NCI-H2107 (cell line): ENCODE results near the gene DSE.

Source experiments
- DNase-seq: peaks from one replicate; lab custom pipeline; 2025; lab: John Stamatoyannopoulos, UW

DSE gene

DNA sequence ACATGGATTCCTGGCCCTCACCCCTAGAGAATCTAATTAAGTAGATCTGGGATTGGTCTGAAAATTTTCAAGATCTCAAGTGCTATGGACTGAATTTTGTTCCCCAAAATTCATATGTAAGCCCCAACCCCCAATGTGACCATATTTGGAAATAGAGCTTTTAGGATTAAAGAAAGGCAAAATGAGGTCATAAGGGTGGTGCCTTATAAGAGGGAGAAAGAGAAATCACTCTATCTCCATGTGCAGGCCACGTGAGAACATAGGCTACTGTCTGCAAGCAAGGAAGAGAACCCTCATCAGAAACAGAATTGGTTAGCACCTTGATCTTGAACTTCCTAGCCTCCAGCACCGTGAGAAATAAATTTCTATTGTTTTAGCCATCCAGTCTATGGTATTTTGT, 8.5 kb upstream of the DSE start:
- no peak for DNase-seq

DNA sequence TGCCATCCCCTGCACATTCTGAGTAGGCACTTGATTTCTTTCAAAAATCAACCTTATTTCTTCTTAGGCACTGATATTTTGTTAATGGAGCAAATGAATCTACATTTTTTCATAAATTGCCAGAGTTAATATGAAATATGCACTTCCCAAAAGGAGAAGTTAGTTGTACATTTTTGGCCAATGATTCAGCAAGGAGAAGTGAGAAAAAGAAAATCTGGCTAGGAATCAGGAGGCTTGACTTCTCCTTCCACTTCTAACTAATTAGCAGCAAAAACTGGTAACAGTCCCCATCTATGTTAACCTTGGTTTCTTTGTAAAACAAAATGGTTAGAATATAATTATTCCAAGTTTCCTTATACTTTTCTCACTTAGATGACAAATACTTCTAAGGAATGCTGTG, 7.0 kb upstream of the DSE start:
- DNase-seq, result no peak

DNA sequence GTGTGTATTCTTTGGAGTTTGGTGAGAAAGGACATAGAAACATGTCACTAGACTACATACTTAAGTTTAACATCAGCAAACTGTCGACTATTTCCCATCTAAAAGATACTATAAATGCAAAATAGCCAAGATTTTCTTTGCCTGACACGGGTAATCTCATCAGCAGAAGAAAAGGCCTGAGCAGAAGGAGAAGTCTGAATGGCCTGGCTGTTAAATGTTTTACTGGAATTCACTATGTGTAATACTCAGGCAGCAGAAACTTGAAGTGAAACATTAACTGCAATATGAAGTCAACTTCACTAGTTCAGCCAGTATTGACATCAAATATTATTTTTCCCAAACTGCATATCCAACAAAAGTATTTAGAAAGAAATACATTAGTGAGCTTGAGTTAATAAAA, 6.4 kb upstream of the DSE start:
- DNase-seq, result no peak

DNA sequence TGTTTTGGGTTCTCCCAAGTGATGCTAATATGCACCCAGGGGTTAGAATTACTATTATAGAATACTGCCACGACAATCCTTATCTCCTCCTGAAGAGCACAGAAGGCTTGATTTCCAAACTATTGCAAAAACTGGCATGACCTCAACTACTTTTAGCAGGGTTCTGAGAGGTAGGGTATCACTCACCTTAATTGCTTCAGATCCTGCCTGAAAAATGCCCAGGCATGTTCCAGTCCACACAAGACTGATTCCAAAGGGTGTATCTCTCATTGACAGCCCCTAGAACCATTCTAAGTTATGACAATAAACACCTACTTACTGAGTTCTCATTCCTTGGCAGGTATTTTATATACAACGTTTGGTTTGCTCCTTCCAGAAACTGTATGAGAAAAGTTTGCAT, 5.0 kb upstream of the DSE start:
- no peak for DNase-seq

DNA sequence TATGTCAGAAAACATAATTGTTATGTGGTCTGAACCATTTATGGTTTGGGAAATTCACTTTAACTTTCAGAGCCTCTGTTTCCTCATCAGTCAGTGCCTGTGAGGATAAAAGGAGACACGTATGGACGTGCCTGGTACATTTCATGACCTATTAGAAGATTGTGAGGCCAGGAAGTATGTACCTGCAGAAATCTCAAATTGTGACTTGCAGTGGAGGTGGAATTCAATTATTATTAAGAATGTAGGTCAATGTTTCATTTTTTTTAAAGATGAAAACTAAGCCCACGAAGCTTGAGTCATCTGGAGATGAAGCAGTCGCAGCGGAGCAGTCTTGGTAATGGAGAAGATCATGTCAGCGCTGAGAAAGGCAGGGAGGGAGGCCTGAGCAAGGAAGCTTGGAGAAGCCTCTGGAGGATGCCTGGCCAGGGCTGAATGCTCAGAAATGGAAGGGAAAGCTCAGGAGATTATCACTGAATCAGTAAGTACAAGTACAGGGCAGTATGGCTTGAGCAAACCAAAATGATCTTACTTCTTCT, 3.9 kb upstream of the DSE start:
- no peak for DNase-seq

DNA sequence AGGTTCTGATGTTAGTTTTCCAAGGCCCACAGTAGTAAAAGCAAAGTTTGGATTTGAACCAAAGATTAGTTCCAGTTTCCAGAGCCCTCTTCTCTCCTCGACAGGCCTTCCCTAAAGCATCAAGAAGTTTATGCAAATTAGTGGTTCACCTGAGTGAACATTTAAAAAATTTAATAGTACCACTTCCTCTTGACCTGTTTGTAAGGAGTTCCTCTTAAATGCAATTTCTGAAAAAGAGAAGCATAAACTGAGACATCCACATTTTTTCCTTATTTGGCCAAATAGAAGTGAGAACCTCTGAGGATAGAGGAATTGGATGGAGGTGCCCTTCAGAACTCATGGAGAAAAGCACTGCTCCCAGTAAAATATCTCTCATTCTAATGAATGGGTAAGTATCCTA, 1.2 kb upstream of the DSE start:
- DNase-seq, result no peak

DNA sequence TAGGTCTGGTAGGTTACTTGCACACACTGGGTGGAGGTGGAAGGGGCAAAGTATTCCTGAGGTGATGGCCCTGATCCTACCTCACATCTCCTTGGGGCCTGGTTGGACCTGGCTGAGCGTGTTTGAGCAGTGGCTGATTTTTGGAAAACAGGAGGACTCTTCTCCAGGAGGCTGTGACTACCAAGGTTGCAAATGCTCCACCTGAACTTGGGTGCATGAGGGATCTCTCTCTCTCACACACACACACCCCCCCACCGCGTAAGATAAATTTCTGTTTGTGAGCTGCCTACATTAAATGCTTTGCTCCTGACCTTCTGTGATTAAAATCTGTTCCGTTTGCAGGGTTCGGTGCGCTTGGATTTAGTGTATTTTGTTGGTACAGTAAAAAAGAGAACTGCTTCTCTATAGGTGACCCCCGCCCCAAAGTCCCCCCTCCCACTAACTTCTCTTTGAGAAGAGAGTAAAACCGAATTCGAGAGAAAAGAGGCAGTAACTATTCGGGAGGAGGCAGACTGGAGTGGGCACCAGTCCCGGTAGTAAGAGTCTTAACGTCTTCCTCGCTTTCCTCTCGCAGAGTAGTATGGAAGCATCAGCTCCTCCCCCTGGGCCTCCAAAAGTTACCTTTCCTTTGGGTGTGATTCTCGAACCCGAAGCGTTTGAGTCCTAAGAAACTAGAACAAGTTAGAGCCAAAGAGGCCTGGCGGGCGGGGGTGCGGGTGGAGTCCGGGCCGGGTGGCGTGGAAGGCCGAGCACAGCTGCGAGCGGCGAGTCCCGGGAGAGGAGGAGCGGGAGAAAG, 585 bp upstream of the DSE start:
- no peak for DNase-seq

DNA sequence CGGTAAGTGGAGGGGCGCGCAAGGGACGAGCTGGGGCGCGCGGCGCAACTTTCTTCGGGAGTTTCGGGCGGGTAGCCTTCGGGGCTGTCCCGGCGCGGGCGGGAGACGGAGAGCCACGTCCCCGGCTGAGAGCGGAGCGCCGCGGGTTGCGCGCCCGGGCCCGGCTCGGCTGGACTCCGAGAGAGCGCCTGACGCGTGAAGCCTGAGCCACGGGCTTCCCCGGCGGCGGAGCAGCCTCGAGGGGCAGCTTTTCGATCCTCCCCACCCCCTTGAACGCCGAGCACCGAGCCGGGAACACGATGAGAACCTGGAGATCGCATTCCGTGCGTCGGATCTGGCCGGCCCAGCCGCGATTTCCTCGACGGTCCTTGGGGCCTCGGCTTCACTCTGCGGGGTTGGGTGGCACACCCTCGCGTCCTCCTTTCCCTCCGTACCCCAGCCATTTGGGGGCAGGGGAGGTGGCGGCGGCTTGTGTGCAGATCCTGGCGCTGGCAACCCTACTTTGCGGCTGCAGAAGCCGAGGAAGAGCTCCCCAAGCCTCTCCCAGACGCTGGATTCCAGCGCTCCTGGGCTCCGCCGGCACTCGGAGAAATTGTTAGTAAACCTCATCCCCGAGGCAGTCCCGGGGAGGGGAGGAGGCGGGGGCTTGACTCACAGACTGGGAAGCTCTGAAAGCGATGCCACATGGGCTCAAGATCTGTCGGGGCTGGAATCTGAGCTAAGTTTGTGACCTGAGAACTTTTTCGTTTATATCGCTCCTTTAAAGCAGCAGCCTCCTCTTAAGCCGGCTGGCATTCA, 572 bp downstream of the DSE start:
- DNase-seq, result no peak

DNA sequence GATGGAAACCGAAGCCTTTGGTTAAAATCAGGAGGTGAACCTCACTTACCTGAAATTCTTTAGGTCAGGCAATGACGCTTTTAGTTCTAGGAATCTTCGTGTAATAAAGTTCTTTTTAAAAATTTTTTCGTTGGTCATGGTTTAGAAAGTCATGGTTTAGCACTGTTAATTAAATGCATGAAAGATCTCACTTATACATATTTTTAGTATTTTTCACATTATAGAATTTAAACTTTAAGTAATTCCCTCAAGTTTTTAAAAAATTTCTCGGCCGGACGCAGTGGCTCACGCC, 1.1 kb downstream of the DSE start:
- no peak for DNase-seq

DNA sequence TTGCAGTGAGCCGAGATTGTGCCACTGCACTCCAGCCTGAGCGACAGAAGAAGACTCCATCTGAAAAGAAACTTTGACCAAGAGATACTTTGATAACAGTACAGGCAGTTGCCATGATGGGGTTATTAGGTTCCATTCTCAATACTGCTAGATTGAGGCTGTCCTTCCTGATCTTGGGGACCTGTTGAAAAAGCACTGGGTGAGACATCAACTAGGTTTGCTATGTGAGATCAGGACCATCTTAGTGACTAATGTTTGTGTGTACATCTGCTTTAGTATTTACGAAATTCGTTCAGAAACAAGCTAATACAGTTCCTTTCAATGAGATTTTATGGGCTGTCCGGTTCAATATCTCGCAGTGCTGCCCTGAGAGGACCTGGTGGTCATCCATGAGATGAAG, 2.6 kb downstream of the DSE start:
- DNase-seq, result no peak

DNA sequence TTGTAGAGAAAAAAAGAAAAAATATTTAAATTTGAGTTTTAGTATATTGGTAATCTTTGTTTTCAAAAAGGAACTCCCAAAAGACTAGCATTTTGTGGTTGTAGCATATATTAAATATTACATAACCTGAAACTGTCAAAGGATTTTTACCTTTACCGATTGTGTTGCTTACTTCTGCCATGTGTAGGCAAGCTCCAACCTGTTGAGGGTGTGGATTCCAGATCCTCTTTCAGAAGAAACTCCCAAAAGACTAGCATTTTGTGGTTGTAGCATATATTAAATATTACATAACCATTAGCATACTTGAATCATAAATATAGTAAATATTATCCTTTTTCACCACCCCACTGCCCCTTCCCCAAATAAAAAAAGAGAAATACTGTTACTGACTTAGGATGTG, 3.2 kb downstream of the DSE start:
- DNase-seq, result no peak

DNA sequence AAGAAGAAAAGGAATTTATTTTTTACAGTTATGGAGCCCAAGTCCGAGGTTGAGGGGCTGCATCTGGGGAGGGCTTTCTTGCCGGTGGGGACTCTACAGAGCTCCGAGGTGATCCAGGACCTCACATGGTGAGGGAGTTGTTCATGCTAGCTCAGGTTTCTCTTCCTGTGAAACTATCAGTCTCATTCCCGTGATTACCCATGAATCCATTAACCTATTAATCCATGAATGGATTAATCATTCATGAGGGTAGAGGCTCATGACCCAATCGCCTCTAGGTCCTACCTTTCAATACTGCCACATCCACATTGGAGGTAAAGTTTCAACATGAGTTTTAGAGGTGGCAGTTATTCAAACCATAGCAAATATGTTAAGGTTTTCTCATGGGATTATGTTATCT, 3.8 kb downstream of the DSE start:
- no peak for DNase-seq

DNA sequence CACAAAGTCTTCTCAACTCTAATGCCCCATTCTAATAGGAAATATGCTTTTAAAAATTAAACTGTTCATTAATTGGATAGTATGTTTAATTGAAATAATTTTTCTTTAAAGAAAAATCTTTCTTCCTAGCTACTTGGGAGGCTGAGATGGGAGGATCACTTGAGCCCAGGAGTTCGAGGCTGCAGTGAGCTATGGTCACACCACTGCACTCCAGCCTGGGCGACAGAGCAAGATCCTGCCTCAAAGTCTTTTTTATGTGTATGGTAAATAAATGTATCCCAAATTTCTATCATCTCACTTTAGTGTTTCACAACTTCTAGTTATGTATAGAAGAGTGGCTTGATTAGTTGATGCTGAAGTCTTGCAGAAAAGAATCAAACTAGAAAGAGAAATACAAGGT, 4.5 kb downstream of the DSE start:
- DNase-seq, result no peak

DNA sequence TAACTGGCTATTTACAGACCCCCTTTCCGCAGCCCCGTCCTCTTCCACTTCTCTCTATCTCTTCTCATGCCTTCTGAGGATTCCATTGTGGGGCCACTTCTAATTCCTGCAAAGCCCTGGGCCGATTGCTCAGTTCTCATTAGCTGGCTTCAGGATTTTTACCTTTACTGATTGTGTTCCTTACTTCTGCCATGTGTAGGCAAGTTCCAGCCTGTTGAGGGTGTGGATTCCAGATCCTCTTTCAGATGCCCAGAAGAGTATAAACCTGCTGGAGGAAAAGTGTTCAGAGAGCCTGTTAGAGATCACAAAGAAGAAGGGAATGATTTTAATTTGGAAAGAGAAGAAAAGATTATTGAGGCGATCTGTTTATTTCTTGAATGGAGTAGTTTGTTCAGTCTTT, 5.4 kb downstream of the DSE start:
- DNase-seq, result no peak

DNA sequence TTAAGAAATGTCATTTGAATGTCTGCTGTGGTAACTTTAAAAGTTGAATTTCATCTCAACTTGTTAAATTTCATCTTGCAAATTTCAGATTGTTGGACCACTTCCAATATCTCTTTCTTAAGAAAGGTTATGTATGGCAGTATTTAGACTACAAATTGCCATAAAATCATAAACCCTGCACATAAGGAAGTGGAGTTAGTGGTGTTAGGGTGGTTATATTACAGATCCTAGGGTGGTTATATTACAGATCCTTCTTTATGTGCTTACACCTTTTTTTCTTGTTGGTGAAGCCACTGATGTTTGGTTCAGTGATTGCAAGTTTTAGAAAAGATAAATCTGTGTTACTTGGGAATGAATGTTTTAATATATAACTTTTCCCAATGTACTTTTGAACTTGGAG, 9.0 kb downstream of the DSE start:
- DNase-seq, result no peak

DNA sequence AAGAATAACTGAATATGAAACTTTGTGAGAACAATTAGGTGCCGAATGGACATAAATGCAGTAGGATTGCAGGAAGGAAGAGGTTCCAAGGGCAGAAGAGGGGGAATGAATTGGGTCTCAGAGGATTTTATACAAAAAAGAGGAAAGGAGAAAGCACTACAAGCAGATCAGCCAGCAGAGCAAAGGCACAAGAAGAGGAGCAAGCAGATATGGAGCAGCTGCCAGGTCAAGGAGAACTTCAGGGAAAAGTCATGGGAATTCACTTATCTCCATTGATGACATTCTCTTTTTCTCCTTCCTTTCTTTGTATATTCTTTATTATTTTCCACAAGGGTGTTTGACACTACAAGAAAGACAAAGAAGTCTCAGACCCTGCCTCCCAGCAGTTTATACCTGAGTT, 9.6 kb downstream of the DSE start:
- DNase-seq, result no peak

DNA sequence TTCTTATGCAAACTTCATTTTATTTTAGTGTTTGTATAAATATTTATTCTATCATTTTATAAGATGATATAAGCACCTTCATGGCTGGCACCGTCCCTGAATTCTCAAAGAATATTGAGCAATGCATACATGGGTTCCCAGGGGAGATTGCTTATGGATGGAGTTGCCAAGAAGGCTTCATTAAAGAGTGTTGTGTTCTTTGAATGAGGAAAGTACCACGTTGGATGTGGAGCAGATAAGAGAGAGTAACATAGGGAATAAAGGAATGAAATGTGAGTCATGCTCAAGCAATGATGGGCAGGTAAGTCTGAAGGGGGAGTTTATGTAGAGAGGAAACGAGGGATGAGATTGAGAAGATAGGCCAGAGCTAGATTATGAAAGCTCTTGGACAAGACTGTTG, 10.3 kb downstream of the DSE start:
- no peak for DNase-seq

DNA sequence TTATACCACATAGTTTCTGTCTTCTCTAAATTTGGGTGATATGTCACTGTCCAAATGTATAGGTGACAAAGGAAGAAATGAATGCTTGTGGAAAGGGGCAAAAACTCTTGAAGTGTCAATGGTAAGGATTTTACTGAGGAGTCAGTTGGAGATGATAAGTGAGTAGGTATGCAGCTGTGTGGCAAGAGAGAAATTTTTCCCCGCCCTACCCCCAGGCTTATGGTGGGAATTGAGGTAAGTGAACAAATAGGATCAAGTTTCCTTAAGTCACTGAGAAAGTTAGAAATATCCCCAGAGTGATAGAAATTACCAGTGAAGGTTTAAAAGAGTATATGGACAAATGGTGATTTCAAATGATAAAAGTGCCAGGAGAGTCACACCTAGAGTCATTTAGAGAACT, 11.8 kb downstream of the DSE start:
- DNase-seq, result no peak

DNA sequence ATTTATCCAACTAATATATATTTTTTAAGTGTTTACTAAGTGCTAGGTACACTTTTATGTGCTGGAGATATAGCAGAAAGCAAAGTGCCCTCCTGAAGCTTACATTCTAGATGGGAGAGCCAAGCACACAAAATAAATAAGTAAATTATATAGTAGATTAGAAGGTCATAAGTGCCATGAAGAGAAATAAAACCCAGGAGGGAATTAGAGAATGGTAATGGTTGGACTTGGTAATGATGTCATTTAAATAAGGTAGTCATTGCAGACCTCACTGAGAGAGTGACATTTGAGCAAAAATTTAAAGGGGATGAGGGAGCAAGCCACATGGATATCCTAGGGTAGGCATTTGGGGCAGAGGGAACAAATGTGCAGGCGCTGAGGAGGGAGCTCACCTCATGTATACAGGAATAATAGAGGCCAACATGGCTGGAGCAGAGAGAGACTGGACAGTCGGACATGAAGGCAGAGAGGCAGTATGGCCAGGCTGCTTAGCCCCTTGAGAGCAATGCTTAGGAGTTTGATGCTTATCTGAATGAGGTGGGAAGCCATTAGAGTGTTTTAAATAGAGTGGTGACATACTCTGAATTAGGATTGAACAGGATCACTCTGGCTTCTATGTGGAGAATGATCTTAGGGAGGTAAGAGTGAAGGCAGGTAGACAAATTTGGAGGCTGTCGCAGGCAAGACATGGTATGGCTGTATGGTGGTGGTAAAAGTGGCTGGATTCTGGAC, 14.1 kb downstream of the DSE start:
- no peak for DNase-seq

DNA sequence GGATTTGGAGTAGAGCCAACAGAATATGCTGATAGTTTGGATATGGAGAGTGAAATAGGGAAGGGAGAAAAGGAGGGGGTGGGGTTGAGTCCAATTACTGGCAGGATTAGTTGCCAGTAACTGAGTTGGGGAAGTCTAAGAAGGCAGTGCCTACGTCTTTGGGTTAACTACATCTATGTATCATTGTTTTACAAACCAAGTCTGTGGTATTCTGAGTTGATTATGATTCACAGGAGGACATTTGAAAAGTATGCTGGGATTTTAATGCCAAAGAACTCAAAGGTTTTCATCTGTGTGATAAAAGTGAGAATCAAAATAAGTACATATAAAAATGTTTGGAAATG, 14.7 kb downstream of the DSE start:
- DNase-seq, result no peak

DNA sequence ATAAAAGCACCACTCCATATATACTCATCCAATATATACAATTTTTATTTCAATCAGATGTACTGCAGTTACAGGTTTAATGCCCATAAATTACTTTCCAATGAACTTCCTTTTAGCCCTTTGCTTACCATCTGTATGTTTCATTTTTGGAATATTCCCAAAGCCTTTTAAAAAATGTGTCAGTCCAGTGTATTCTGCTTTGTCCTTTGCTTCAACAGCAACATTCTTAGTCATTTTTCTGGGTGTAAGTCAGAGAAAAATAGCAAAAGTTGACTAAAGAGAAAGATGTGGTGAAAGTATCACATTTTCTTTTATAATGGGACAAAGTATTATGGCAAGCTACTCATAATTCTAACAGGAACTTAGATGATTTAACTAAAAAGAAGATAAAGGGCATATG, 15.2 kb downstream of the DSE start:
- no peak for DNase-seq

DNA sequence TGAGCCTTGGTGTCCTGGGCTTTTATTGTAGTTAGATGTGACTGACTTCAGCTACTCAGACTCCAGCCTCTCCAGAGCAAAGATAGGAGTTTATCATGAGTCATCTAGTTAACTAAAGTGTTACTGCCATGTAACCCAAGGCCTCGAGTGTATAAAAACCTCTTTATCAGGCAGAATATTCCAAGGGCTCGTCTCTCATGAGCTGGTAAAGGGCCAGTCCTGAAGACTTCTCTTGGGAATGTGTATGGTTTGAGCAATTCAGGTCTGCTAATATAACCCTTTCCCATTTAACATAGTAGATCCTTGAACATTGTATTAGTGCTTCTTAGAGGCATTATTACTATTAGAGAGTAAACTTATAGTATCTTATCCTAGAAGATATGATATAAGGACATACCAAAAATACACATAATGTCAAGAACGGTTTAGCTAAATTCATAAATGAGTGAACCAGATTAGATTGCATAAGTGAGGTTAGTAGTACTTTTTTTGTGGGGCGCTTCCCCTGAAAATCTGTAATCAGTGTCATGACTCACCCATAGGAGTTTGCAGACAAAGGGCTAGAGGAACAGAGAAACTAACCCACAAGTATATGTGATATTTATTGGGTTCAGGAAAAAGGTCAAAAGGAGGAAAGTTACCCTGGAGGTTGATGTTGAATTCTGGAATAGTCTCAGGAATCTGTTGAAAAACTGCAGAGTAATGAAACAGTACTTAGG, 16.0 kb downstream of the DSE start:
- no peak for DNase-seq

DNA sequence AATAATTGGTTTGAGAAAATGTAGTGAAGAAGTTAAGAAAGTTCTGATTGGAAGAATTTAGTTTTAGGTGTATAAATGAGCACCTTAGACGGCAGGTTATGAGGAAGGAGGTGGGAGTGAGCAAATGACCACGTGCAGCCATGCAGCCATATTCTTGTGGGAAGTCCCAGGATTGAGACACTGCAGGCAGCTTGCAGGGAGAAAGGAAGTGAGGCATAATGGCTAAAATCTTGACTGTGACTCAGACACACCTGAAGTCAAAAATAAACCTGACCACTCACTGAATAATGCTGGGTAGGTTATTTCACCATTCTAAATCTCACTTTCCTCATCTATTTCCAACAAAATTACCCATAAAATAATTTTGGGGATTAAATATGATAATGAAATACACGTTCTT, 16.6 kb downstream of the DSE start:
- no peak for DNase-seq
